ENCODE data around the gene RAP2C. TPM values are rescaled to one million over a fixed set of nuclear protein-coding genes. Genes with fewer than 3 reads are reported as not detected.

RAP2C gene
- polyA plus RNA-seq = 13.9 TPM

DNA sequence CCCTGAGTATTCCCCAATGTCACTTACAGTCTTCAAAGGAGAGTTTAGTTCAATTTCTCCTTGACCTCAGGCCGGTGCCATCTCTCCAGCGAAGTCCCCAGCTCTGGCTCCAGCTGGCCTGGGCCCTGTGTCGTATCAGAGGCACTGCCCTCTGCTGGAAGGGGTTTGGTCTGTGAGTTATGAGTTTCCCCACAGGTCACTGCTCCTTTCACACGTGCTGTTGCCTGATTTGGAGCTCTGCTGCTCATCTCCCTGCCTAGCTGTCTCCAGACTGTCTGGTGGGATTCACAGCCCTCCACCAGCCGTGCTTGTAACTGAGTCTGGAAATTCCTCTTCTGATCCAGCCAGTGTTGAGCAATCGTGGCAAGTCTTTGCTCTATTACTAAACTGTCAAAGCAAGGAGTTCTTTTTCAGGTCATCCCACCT lies at the start of gene RAP2C:
RAP2C (minus strand) TSS at position 105 of the 426 bp plus-strand sequence. CDS start 2,179 bp downstream, outside the sequence.
- peak within 1 kb of the TSS; percentile 94 to 97 (median 96) for H3K27ac Mint-ChIP-seq
- H3K4me3 Mint-ChIP-seq = peak within 1 kb of the TSS; percentile 90 to 92 (median 91)
- H3K27me3 Mint-ChIP-seq = no peaks in the 10 kb centered on the region
- no peaks in the 10 kb centered on the region for H3K9me3 Mint-ChIP-seq
- no peaks in the 10 kb centered on the region for H3K36me3 Mint-ChIP-seq
- H3K4me1 Mint-ChIP-seq = peaks cover 10 to 19% (median 13%) of the 10 kb centered on the region in 3 donors

DNA sequence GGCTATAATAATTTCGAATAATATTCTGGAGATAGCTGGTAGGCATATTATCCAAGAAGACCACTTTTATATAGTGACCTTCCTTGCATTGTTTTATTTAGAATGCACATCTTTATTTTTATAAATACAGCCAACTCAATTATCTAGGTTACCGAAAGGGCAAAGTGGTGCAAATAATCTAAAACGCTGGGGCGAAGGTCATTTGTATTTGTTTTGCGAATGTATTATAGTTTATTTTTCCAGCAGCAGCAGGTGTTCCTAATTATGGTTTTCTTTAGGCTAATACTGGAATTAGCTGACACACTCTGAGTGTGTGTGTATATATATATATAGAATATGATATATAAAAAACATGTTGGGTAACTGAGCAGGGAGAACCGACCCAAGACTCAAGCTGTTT lies 48.1 kb upstream of the RAP2C start:
- Mint-ChIP-seq H3K9me3 (no peaks in the 10 kb centered on the region), H3K4me1 (no peaks in the 10 kb centered on the region), H3K4me3 (no peak overlapping the region), H3K27ac (no peak overlapping the region), H3K27me3 (no peaks in the 10 kb centered on the region), H3K36me3 (peaks cover 2% of the 10 kb centered on the region)

DNA sequence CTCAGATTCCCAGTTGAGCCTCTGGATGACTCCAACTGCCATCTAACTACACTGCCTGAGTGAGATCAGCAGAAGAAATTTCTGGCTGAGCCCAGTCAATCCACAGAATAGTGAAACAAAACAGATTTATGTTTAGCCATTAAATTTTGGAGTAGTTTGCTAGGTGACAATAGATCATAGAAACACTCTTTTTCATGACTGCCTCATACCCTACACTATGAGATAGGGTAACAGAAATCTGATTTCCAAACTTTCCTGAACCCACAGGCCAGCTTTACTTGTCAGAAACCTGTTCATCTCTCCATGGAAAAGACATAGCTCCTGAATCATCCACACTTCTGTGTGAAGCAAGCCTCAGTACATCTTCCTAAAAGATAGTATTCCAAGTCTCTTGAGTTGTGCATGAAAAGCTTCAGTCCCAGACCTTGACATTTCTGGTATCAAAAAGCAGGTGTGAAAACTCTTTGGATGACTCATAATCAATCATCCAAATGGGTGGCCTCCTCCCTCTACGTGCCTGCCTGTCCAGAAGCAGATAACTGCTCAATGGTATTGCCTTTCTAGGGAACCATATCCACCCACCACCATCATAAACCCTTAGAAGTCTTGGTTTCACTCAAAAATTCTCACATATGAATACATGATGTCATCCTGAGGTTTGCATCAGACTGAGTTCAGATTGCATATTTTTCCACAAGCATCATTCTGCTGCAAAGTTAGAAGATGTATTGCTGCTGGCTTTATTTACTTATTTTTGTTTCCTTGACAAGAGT lies 47.5 kb upstream of the RAP2C start:
- Mint-ChIP-seq H3K4me1 (no peaks in the 10 kb centered on the region), H3K27ac (no peak overlapping the region), H3K27me3 (no peaks in the 10 kb centered on the region), H3K36me3 (peaks cover 2% of the 10 kb centered on the region), H3K9me3 (no peaks in the 10 kb centered on the region), H3K4me3 (no peak overlapping the region)

DNA sequence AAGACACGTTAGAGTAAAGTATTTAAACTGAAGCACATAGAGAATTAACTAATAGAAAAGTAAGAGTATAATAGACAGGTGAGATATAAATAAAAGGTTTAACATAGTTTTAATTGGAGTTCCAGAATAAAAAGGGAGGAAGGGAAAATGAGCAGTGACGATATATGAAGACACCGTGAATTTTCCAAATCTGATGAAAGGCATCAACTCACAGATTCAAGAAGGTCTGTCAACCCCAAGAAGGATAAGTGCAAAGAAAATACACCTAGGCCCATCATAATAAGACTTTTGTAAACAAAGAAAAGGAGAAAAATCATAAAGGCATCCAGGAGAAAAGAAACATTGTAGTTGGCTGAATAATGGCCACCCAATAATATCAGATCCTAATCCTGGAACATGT lies 43.9 kb upstream of the RAP2C start:
- Mint-ChIP-seq H3K27me3 (peaks cover 2% of the 10 kb centered on the region), H3K27ac (no peak overlapping the region), H3K9me3 (peaks cover 0 to 4% (median 4%) of the 10 kb centered on the region in 3 donors), H3K36me3 (peaks cover 3% of the 10 kb centered on the region), H3K4me3 (no peak overlapping the region), H3K4me1 (no peaks in the 10 kb centered on the region)

DNA sequence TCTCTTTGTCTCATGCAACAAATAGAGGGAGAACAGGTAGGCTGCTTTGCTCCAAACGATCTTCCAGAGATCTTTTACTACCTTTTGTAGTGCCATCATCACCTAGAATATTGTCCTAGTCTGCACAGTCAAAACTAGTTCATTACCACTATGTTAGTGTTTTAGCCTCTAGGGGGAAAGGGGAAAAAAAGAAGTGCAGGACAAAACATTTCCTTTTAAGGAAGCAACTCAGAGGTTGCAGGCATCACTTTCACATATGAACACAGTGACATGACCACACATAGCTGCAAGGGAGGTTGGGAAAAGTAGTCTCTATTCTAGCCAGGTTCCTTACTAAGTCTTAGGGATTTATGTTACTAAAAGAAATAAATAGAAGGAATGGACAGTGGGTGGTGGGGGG lies 39.3 kb upstream of the RAP2C start:
- no peak overlapping the region for H3K27ac Mint-ChIP-seq
- peaks cover 8% of the 10 kb centered on the region for H3K27me3 Mint-ChIP-seq
- H3K9me3 Mint-ChIP-seq = peaks cover 0 to 5% (median 4%) of the 10 kb centered on the region in 3 donors
- H3K36me3 Mint-ChIP-seq = peaks cover 1% of the 10 kb centered on the region
- peak overlapping the region in 1 of 4 donors; percentile 65 for H3K4me3 Mint-ChIP-seq
- no peaks in the 10 kb centered on the region for H3K4me1 Mint-ChIP-seq

DNA sequence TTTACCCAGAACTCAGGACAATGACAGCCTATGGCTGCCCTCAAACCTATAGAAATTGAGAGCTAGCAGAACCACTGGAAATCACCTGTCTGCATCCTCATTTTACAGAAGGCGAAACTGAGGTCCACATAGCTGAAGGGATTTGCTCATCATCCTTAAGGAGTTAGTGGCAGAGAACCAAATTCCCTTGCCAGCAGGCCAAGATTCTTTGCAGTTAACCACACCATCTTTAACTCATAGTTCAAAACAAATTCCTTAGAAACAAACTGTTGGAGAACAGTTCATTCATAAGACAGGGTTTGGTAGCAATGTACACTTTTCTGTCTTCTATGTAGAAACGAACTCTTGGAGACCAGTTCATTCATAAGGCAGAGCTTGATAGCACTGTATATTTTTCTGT lies 37.9 kb upstream of the RAP2C start:
- peaks cover 5% of the 10 kb centered on the region for H3K36me3 Mint-ChIP-seq
- H3K4me3 Mint-ChIP-seq = no peak overlapping the region
- H3K27me3 Mint-ChIP-seq = peaks cover 12% of the 10 kb centered on the region
- H3K27ac Mint-ChIP-seq = no peak overlapping the region
- H3K4me1 Mint-ChIP-seq = no peaks in the 10 kb centered on the region
- H3K9me3 Mint-ChIP-seq = peaks cover 5 to 7% (median 5%) of the 10 kb centered on the region in 3 donors

DNA sequence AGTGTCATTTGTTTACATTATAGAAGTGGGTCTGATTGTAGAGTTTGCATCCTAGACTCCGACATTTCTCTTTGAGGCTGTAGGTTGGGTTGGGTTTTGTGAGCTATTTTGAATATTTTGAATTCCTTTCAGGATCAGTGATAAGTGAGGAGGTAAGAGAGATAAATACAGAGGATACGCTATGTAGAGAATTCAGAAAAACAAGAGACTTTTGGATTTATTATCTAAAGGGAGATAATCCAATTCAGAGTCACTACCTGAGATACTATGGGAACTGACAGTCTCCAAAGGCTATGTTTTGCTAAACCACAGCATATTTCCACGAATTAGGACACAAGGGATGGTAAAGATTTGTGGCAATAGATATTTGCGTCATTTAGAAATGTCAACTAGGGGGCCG lies 16.9 kb upstream of the RAP2C start:
- peaks cover 0 to 4% (median 0%) of the 10 kb centered on the region in 3 donors for H3K9me3 Mint-ChIP-seq

DNA sequence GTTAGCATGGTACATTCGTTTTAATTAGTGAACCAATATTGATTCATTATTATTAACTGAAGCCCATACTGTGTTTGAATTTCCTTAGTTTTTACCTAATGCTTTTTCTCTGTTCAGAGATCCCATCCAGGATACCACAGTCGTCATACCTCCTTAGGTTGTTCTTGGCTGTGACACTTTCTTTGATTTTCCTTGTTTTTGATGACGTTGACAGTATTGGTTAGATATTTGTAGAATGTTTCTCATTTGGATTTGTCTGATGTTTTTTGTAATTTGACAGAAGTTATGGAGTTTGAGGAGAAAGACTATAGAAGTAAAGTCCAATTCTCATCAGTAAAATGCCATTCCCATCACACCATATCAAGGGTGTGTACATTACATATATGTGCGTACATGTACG lies 16.2 kb upstream of the RAP2C start:
- Mint-ChIP-seq H3K27me3 (peaks cover 5% of the 10 kb centered on the region), H3K9me3 (no peaks in the 10 kb centered on the region), H3K27ac (no peak overlapping the region), H3K4me3 (no peak overlapping the region), H3K4me1 (peaks cover 6 to 16% (median 9%) of the 10 kb centered on the region in 3 donors), H3K36me3 (peaks cover 2% of the 10 kb centered on the region)

More for the DNA sequence above, 16.9 kb upstream of the RAP2C start:
- Mint-ChIP-seq H3K4me1 (peaks cover 6 to 16% (median 9%) of the 10 kb centered on the region in 3 donors), H3K4me3 (no peak overlapping the region), H3K27ac (no peak overlapping the region), H3K36me3 (peaks cover 2% of the 10 kb centered on the region), H3K27me3 (peaks cover 5% of the 10 kb centered on the region)

DNA sequence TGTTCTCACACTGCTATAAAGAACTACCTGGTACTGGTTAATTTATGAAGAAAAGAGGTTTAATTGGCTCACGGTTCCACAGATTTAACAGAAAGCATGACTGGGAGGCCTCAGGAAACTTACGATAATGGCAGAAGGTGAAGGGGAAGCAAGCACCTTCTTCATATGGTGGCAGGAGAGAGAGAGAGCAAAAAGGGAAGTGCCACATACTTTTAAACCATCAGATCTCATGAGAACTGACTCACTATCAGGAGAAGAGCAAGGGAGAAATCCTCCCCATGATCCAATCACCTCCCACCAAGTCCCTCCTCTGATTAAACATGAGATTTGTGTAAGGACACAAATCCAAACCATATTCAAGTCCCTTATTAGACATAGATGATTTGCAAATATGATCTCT lies 12.3 kb upstream of the RAP2C start:
- Mint-ChIP-seq H3K27ac (no peak overlapping the region), H3K36me3 (peaks cover 2% of the 10 kb centered on the region), H3K4me3 (no peak overlapping the region), H3K4me1 (peaks cover 7 to 11% (median 11%) of the 10 kb centered on the region in 3 donors), H3K9me3 (no peaks in the 10 kb centered on the region), H3K27me3 (peaks cover 8% of the 10 kb centered on the region)

DNA sequence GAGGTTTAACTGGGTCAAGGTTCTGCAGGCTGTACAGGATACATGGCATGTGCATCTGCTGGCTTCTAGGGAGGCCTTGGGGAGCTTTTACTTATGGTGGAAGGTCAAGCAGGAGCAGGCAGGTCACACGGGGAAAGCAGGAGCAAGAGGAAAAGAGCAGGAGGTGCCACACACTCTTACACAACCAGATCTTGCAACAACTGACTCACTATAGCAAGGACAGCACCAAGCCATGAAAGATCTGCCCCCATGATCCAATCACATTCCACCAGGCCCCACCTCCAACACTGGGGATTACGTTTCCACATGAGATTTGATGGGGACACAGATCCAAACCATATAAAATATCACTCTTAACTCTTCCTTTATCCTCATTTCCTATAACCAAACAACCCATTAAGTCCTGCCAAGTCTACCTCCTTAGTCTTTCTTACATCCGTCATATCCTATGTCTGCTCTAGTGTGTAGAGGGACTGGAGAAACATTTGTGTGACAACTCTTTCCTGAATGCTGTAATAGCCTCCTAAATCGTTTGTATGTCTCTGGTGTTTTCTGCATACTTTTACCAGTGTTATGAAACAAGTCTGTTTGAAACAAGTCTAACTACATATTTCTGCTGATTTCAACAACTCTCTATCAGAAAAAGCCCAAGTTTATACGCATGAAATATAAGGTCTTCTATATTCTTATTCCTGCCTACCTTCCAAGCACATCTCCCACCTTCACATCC lies 8.3 kb upstream of the RAP2C start:
- peaks cover 3% of the 10 kb centered on the region for H3K27me3 Mint-ChIP-seq
- H3K27ac Mint-ChIP-seq = no peak overlapping the region
- H3K36me3 Mint-ChIP-seq = no peaks in the 10 kb centered on the region
- no peaks in the 10 kb centered on the region for H3K9me3 Mint-ChIP-seq
- H3K4me1 Mint-ChIP-seq = peaks cover 6 to 7% (median 6%) of the 10 kb centered on the region in 3 donors
- H3K4me3 Mint-ChIP-seq = no peak overlapping the region

DNA sequence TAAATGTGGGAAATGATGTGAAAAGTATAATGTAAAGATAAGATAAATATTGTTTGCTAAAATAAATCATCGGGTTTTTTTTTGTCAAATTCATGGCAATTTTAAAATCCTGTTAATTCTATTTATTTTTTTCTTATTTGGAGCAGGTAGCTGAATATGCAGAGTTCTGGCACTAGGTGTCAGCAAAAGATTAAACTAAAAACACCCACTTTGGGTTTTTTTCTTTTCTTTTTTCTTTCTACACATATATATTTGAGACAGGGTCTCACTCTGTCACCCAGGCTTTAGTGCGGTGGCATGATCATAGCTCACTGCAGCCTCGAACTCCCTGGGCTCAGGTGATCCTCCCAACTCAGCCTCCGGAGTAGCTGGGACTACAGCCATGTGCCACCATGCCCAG lies 6.9 kb upstream of the RAP2C start:
- no peaks in the 10 kb centered on the region for H3K36me3 Mint-ChIP-seq
- no peak overlapping the region for H3K27ac Mint-ChIP-seq
- no peaks in the 10 kb centered on the region for H3K9me3 Mint-ChIP-seq
- H3K27me3 Mint-ChIP-seq = peaks cover 3% of the 10 kb centered on the region
- H3K4me1 Mint-ChIP-seq = peaks cover 0 to 5% (median 2%) of the 10 kb centered on the region in 3 donors
- no peak overlapping the region for H3K4me3 Mint-ChIP-seq

DNA sequence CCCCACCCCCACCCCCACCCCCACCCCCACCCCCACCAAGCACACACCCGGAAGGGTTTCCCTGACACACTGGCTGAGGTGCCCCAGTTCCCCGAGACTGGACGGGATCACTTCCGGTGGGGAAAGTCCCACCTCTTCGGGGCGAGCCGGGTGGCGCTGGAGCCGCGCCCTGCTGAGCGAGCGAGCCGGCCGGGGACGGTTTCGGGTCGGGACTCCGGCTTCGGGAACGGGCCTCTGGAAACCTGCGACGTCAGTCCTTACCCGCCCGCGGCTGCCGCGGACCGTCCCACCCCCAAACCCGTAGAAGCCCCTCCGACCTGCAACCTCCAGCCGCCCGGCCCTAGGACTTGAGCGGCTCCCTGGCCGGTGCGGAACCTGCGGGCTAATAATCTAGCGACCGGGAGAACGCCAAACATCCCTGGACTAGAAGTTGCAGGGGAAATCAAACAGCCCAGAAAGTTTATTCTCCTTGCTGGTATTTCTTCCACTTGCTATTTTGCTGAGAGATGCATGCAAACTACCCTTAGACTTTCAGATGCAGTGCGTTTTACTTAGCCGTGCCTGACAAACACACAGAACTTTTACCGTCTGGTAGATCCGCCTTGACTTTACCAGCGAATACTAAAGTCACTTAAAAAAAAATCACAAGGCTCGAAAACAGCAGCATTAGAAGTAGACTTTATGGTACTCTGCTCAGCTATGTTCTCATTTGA lies 991 bp downstream of the RAP2C start:
- Mint-ChIP-seq H3K36me3 (no peaks in the 10 kb centered on the region), H3K4me3 (peak overlapping the region; percentile 90 to 92 (median 91)), H3K27ac (peak overlapping the region; percentile 94 to 97 (median 96)), H3K9me3 (no peaks in the 10 kb centered on the region), H3K4me1 (peaks cover 10 to 22% (median 15%) of the 10 kb centered on the region in 3 donors), H3K27me3 (no peaks in the 10 kb centered on the region)

DNA sequence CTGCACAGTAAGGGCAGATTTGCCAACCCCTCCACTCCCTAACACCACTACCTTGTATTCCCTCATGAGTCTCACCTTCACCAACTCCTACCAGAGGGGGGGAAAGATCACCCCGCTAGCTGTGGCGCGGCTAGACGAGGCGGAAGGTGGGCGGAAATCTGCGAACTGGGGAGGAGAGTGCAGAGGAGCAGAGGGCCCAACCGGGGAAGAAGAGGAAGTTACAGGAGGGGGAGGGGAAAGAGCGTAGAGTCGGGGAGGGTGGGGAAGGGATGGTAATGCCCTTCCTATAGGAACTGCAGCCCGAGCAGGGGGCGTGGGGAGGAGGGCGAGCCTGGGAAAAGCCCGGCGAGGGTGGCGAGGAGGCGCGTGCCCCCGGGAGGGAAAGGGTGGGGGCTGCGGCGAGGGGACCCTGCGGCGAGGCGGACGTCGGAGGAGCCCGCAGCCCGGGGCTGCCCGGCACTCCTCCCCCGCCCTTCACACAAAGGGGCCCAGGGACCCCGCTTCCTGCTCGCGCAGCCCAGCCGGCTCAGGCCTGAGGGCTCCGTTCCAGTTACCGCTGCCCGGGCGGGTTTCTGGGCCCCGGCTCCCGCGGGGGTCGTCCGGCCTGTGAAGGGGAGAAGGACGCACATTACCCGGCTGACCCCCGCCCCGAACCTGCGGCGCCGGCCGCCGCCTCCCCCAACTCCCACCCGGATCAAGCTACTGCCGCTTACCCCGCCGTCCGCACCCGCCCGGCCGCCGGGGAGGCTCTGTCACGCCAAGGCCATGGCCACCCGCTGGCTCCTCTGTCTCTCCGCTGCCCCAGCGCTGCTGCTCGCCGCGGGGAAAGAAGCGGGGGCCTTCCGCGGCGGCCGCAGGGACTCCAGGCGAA lies 1.8 kb downstream of the RAP2C start:
- no peaks in the 10 kb centered on the region for H3K27me3 Mint-ChIP-seq
- H3K36me3 Mint-ChIP-seq = no peaks in the 10 kb centered on the region
- peaks cover 10 to 22% (median 19%) of the 10 kb centered on the region in 3 donors for H3K4me1 Mint-ChIP-seq
- H3K9me3 Mint-ChIP-seq = no peaks in the 10 kb centered on the region
- H3K27ac Mint-ChIP-seq = peak overlapping the region; percentile 91 to 95 (median 93)
- peak overlapping the region; percentile 90 to 97 (median 94) for H3K4me3 Mint-ChIP-seq

GRCh38 chrX:132216806-132217202 lies 2.4 kb downstream of the RAP2C start:
- Mint-ChIP-seq H3K9me3 (no peaks in the 10 kb centered on the region), H3K4me3 (peak overlapping the region; percentile 90 to 97 (median 94)), H3K36me3 (no peaks in the 10 kb centered on the region), H3K4me1 (peaks cover 12 to 23% (median 21%) of the 10 kb centered on the region in 3 donors), H3K27ac (peak overlapping the region; percentile 91 to 95 (median 93)), H3K27me3 (no peaks in the 10 kb centered on the region)
